D721Med (cell line): ENCODE results near the gene FAT2.
"Not testable (repeated sequence)": the region's sequence is repeated elsewhere in the genome, so short reads cannot be mapped to it uniquely, and the experiment has no call there.

Experiments
- DNase-seq: peaks from one replicate; pipeline ENCODE4 v3.0.0; 2011; ENCODE audit warnings: low spot score; ENCODE audit not compliant: insufficient read length
- FAIRE-seq: peaks from 2 replicates; lab custom pipeline; 2011; peaks lifted over from hg19 to GRCh38; lab: Jason Lieb, UNC
- CTCF ChIP-seq: IDR thresholded peaks from 2 replicates; pipeline ENCODE4 v1.5.1; 2012; ENCODE audit warnings: mild to moderate bottlenecking, control low read depth; ENCODE audit not compliant: insufficient read depth; ENCODE audit errors: missing control alignments

Gene FAT2

GRCh38 chr5:151589878-151590570 is 1.1 kb downstream of the FAT2 start:
- DNase-seq (no peak), FAIRE-seq (no peak)
- no peak for TF ChIP-seq CTCF

- FAIRE-seq: no peak
- TF ChIP-seq CTCF: no peak
- no peak for DNase-seq
Observed at GRCh38 chr5:151587796-151588555, 3.2 kb downstream of the FAT2 start.

- no peak for TF ChIP-seq CTCF
- DNase-seq (no peak), FAIRE-seq (no peak)
Observed at GRCh38 chr5:151585970-151586369, 5.2 kb downstream of the FAT2 start.

GRCh38 chr5:151585344-151585743 is 5.8 kb downstream of the FAT2 start:
- FAIRE-seq: not testable (repeated sequence)

GRCh38 chr5:151584057-151584937 is 6.8 kb downstream of the FAT2 start:
- no peak for FAIRE-seq
- TF ChIP-seq CTCF: no peak

More at GRCh38 chr5:151585344-151585743, 5.8 kb downstream of the FAT2 start:
- DNase-seq: not testable (repeated sequence)

GRCh38 chr5:151581812-151582583 is 9.1 kb downstream of the FAT2 start:
- no peak for TF ChIP-seq CTCF
- DNase-seq: no peak

More at GRCh38 chr5:151584057-151584937, 6.8 kb downstream of the FAT2 start:
- DNase-seq: no peak

More at GRCh38 chr5:151581812-151582583, 9.1 kb downstream of the FAT2 start:
- no peak for FAIRE-seq
